SK-N-SH (cell line): ENCODE measurements around the gene MYLK.

Source experiments
- CHD2 ChIP-seq: fragments of 150-350 bp; IDR thresholded peaks from 2 replicates; pipeline ENCODE4 v1.6.1; 2018; ENCODE audit warnings: low read length; ENCODE audit not compliant: partially characterized antibody
- CTCF ChIP-seq: fragments of 200-600 bp; sonication (generic); IDR thresholded peaks from 2 replicates; pipeline ENCODE4 v1.6.1; 2017; ENCODE audit warnings: antibody characterized with exemption, mild to moderate bottlenecking, moderate library complexity
- EP300 ChIP-seq, 2 experiments: IDR thresholded peaks; 2 replicates each; pipeline versions ENCODE4 v1.4.0 to v1.6.1; 2012; ENCODE audit warnings: borderline replicate concordance in 1 of 2, low read depth in 1 of 2, low read length in 1 of 2
- EZH2phosphoT487 ChIP-seq: fragments of 200-600 bp; sonication (generic); IDR thresholded peaks from 2 replicates; pipeline ENCODE4 v1.6.1; 2017; ENCODE audit warnings: low read depth, mixed run types, mild to moderate bottlenecking, antibody characterized with exemption, moderate library complexity, borderline replicate concordance
- FOXJ3 ChIP-seq: sonication (generic); formaldehyde crosslinking; IDR thresholded peaks from 2 replicates; pipeline ENCODE4 v1.5.1; 2020; ENCODE audit warnings: mild to moderate bottlenecking, missing genetic modification reagents
- GATA2 ChIP-seq: sonication (generic); formaldehyde crosslinking; IDR thresholded peaks from 2 replicates; pipeline ENCODE4 v1.5.0; 2020; ENCODE audit warnings: mild to moderate bottlenecking, missing genetic modification reagents
- RFX5 ChIP-seq: IDR thresholded peaks from 2 replicates; pipeline ENCODE4 v1.6.1; 2012; ENCODE audit warnings: mild to moderate bottlenecking, improper control_type of control experiment, low read length
- TEAD4 ChIP-seq: IDR thresholded peaks from 2 replicates; pipeline ENCODE4 v1.4.0; 2012; ENCODE audit warnings: mild to moderate bottlenecking, borderline replicate concordance; ENCODE audit not compliant: insufficient read depth
- USF2 ChIP-seq: fragments of 150-350 bp; IDR thresholded peaks from 2 replicates; pipeline ENCODE4 v1.6.1; 2017; ENCODE audit warnings: antibody characterized with exemption, low read length, low read depth, borderline replicate concordance

GRCh38 chr3:123720638-123721037, 163.5 kb downstream of the MYLK start:
- TF ChIP-seq CTCF (no peak), EP300 (IDR thresholded peaks at IDR 0.05; ENCODE audit: borderline replicate concordance in 1 of 2, low read depth in 1 of 2, low read length in 1 of 2) (no peak), EZH2phosphoT487 (no peak), USF2 (no peak), RFX5 (no peak), CHD2 (no peak), FOXJ3 (no peak), GATA2 (CRISPR knock-in tag) (no peak), TEAD4 (no peak)
